Fibroblast of the aortic adventitia (primary cell): ENCODE data around the gene PRDM11. TPM values are rescaled to one million over a fixed set of nuclear protein-coding genes. Genes with fewer than 3 reads are reported as not detected.

Experiments
- DNase-seq: peaks from one replicate; pipeline ENCODE4 v3.0.0-alpha.2; 2010; ENCODE audit warnings: low read depth
- H3K4me3 ChIP-seq: 2 replicates; pipeline ENCODE4 v1.5.1; 2011; ENCODE audit warnings: low read depth, mild to moderate bottlenecking, control low read depth, low read length, moderate library complexity
- total RNA-seq: library from RNA; depleted of rRNA; stranded (reverse); fragments of >200 nt; gene quantifications from 2 replicates; pipeline ENCODE4 v1.2.3, GENCODE V29; 2012; ENCODE audit warnings: low replicate concordance
- TF ChIP-seq, protein P1 (sequence below): IDR thresholded peaks from 2 replicates; pipeline ENCODE4 v1.5.1; 2011; ENCODE audit warnings: mild to moderate bottlenecking, low read length, control low read depth, inconsistent platforms; ENCODE audit not compliant: insufficient read depth

PRDM11 gene
- total RNA-seq, 1 donor: 5.3 TPM

DNA sequence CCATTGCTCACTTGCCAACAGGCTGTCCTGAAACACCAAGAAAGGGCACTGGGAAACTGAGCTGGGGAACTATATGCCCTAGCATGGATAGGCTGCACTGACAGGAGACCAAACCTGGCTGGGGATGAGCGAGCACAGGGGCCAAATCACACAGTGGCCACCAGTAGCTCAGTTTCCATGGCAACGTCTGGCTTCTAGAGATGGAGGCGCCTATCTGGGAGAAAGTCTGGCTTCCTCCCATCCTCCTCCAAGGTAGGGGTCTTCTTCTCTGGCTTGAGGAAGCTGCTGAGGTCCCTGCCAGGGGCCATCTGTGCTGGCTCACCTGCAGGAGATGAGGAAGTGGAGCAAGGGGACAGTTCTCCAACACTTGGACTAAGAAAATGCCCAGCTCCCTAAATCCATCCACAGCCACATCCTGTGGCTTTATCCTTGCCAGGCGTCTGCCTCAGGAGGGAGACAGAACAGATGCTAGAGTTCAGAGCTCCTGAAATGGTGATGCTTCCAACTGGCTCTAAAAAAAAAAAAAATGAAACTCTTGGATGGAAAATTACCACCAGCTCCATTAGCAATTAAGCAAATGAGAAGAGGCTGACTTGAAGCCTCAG lies 91.4 kb downstream of the PRDM11 start:
- no peak for DNase-seq
- TF ChIP-seq, protein P1, sequence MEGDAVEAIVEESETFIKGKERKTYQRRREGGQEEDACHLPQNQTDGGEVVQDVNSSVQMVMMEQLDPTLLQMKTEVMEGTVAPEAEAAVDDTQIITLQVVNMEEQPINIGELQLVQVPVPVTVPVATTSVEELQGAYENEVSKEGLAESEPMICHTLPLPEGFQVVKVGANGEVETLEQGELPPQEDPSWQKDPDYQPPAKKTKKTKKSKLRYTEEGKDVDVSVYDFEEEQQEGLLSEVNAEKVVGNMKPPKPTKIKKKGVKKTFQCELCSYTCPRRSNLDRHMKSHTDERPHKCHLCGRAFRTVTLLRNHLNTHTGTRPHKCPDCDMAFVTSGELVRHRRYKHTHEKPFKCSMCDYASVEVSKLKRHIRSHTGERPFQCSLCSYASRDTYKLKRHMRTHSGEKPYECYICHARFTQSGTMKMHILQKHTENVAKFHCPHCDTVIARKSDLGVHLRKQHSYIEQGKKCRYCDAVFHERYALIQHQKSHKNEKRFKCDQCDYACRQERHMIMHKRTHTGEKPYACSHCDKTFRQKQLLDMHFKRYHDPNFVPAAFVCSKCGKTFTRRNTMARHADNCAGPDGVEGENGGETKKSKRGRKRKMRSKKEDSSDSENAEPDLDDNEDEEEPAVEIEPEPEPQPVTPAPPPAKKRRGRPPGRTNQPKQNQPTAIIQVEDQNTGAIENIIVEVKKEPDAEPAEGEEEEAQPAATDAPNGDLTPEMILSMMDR: no peak
- no peak overlapping the region for H3K4me3 ChIP-seq

DNA sequence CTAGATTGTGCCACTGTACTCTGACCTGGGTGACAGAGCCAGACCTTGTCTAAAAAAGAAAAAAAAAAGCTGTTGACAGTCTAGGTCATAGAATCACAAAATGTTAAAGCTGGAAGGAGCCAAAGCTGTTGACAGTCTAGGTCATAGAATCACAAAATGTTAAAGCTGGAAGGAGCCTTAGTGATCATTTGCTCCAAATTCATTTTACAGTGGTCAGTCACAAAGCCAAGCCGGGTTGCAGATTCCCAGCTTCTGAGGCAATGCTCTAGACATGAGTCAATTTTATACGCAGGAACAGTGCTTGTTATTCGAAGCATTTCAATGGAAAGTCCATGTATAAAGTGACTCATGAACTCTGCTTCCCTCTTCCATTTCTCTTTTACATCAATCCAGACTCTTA lies 92.3 kb downstream of the PRDM11 start:
- H3K4me3 ChIP-seq: no peak overlapping the region
- DNase-seq: peak; percentile 63
- TF ChIP-seq, protein P1: no peak

DNA sequence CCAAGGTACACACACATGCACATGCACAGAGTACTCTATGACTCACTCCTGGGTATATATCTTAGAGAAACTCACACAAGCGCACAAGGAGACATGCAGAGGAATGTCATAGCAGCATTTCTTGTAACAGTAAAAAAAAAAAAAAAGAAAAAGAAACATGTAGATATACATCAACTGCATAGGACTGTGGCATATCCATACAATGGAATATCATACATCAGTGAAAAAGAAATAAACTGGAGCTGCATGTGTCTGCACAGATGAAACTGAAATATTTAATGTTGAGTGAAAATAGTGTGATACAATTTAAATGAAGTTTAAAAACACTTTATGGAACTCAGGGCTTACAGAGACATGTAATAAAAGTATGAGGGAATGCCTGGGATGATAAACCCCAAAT lies 93.3 kb downstream of the PRDM11 start:
- DNase-seq: no peak
- TF ChIP-seq, protein P1: no peak
- H3K4me3 ChIP-seq: no peak overlapping the region

DNA sequence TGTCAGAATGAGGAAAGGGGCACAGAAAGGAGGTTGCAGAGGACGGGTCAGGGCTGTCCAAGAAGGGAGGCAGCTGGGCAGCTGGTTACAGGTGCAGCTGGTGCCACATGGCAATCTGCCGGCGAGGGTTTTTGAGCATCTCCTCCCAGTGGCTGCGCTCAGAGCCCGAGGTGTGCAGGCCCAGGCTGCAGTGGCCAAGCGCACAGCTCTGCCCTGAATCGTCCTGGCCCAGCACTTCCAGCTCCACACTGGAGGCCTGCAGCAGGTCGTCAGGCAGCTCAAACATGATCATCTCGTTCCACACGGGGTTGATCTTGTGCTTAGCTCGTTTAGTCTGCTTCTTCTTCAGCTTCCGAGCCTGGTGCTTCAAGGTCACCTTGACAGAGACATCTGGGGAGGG lies 97.5 kb downstream of the PRDM11 start:
- H3K4me3 ChIP-seq: no peak overlapping the region
- TF ChIP-seq, protein P1: no peak
- no peak for DNase-seq

DNA sequence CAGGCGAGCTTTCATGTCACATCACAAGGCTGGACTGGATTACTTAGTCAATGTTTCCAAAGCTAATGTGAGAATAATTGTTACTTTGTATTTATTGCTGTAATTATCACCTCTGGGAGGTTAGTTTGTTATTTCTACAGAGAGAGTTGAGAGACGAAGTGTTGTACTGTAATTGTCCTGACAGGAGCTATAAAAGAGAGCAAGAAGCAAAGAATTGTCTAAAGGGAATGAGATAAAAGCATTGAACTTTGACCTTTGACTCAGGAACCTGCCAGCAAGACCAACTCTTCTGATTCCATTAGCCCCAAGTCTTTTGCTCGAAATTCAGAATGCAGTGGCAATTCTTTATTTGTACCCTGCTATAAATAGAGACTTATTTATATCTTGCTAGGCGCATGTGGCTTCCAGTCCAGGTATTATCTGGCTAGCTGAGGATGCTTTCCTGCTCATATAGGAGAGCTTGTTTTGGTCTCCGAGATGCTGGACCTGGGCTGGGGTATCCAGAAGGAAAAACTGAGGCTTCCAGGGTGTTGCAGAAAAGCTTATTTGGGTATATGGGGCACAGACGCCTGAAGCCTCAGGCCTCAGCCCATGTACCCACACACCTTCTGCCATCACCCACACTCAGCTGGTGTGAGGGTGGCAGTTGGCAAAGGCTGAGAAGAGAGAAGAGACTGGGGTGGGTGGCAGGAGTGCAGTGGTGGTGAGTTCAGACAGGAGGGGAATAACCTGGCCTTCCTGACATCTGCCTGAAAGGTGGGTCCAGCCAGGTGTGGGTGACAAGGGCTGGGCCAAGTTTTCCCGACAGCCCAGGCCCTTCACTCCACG lies 99.0 kb downstream of the PRDM11 start:
- TF ChIP-seq, protein P1: no peak
- DNase-seq: no peak
- no peak overlapping the region for H3K4me3 ChIP-seq

DNA sequence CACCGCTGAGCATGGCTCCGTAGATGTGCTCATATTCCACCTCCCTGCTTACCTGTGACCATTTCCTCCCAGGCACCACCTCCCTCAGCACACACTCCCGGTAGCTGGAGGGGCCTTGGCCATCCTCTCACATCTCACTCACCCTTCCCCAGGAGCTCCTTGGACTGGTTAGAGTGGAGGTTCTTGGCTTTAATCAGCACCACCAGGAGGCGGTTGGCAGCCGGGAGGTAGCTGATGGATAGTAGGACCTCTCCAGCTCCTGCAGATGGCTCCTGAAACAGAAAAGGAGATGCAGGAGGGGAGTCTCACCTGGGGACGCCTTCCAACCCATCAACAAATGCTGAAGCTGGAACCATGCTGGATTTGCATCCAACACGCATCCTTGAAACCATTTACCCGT lies 99.8 kb downstream of the PRDM11 start:
- no peak overlapping the region for H3K4me3 ChIP-seq
- DNase-seq: no peak
- TF ChIP-seq, protein P1: no peak

DNA sequence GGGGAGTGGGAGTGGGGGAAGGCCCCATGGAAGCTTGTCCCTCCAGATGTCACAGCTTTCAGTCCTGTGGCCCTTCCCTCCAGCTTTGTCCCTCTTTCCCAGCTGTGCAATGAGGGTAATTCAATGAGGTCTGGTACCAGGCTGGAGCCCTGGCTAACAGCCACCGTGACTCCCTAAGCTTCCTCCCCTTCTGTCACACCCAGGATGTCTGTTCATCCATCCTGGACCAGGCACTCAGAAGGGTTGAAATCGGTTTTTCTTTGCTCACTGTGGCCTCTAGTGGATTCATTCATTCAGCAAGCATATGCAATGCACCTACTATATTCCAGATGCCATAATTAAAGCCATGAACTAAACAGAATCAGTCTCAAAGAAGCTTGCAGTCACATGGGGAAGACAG lies 101.0 kb downstream of the PRDM11 start:
- TF ChIP-seq, protein P1: no peak
- DNase-seq: no peak
- no peak overlapping the region for H3K4me3 ChIP-seq
